ENCODE measurements around the gene NUDT6.

The NUDT6 gene

DNA sequence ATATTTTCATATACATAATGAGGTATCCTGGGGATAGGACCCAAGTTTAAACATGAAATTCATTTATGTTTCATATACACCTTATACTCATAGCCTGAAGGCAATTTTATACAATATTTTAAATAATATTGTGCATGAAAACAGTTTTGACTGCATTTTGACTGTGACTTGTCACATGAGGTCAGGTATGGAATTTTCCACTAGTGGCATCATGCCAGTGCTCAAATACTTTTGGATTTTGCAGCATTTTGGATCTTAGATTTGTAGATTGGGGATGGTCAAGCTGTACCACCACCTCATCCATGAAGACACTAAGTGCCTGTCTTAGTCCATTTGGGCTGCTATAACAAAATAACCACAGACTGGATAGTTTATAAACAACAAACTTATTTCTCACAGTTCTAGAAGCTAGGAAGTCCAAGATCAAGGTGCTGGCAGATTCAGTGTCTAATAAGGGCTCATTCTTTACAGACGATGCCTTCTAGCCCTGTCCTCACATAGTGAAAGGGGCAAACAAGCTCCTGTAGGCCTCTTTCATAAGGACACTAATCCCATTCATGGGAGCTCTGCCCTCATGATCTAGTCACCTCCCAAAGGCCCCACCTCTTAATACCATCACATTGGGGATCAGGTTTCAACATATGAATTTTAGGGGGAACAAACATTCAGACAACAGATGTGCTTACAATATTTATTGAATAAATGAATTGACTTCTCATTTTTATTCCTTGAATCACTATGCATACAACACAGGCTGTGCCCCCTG is 9.4 kb downstream of the NUDT6 start:
- Histone ChIP-seq H3K9ac (no peak overlapping the region), H3K9me3 (ENCODE audit: control insufficient read depth, low read length) (no peaks in the 10 kb centered on the region), H3K79me2 (no peaks in the 10 kb centered on the region), H3K27me3 (ENCODE audit: control insufficient read depth, insufficient read depth, low read length) (no peaks in the 10 kb centered on the region), H3K4me3 (ENCODE audit: low read depth, low read length) (no peak overlapping the region), H3K4me1 (no peaks in the 10 kb centered on the region), H3K27ac (no peak overlapping the region), H3K4me2 (ENCODE audit: low read length) (no peak overlapping the region), H2AFZ (no peak overlapping the region), H3K36me3 (ENCODE audit: control insufficient read depth, insufficient read depth, low read length) (no peaks in the 10 kb centered on the region)
- TF ChIP-seq, protein P1, sequence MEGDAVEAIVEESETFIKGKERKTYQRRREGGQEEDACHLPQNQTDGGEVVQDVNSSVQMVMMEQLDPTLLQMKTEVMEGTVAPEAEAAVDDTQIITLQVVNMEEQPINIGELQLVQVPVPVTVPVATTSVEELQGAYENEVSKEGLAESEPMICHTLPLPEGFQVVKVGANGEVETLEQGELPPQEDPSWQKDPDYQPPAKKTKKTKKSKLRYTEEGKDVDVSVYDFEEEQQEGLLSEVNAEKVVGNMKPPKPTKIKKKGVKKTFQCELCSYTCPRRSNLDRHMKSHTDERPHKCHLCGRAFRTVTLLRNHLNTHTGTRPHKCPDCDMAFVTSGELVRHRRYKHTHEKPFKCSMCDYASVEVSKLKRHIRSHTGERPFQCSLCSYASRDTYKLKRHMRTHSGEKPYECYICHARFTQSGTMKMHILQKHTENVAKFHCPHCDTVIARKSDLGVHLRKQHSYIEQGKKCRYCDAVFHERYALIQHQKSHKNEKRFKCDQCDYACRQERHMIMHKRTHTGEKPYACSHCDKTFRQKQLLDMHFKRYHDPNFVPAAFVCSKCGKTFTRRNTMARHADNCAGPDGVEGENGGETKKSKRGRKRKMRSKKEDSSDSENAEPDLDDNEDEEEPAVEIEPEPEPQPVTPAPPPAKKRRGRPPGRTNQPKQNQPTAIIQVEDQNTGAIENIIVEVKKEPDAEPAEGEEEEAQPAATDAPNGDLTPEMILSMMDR (IDR thresholded peaks at IDR 0.05), result no peak

DNA sequence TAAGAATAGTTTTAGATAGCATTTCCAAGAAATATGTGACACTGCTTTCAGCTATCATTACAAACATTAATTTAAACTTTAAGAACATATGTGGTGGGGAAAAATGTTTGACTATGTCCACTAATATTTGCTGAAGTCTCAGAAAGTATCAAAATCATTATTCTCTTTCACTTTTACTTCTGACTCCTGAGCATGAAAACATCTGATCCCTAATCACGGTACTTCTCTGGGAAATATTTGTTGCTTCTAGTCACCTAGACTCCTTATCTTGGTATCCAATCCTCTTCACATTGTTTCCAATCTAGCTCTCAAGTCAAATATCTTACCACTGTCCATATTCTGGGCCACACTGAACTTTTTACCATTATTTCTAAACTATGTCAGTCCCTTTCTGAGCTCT is 10.8 kb downstream of the NUDT6 start:
- H3K36me3 ChIP-seq (ENCODE audit: control insufficient read depth, insufficient read depth, low read length), result no peaks in the 10 kb centered on the region

DNA sequence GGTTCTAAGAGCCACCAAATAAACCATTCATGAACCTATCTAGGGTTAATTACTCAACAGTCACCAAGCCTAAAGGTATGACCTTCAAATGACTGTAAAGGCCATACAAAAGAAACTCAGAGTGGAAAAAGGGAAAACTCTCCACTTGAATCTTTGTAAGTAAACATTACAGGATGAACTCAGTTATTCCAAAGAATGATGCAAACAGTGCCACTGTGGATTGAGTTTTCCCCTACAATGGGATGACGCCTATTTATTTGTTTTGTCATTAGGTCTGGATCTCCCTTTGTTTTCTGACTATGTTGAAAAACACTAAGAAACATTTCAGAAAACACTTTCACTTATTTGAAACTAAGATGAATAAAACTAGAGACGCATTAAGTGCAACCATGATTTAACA is 12.7 kb downstream of the NUDT6 start:
- Histone ChIP-seq H3K36me3 (ENCODE audit: control insufficient read depth, insufficient read depth, low read length) (no peaks in the 10 kb centered on the region), H3K79me2 (no peaks in the 10 kb centered on the region), H3K4me1 (no peaks in the 10 kb centered on the region), H3K27me3 (ENCODE audit: control insufficient read depth, insufficient read depth, low read length) (no peaks in the 10 kb centered on the region), H3K9ac (no peak overlapping the region), H3K9me3 (ENCODE audit: control insufficient read depth, low read length) (no peaks in the 10 kb centered on the region), H3K27ac (no peak overlapping the region), H3K4me2 (ENCODE audit: low read length) (no peak overlapping the region), H2AFZ (no peak overlapping the region), H3K4me3 (ENCODE audit: low read depth, low read length) (no peak overlapping the region)
- TF ChIP-seq, protein P1 (IDR thresholded peaks at IDR 0.05), result no peak

More for the DNA sequence above, 10.8 kb downstream of the NUDT6 start:
- Histone ChIP-seq H3K4me3 (ENCODE audit: low read depth, low read length) (no peak overlapping the region), H3K4me2 (ENCODE audit: low read length) (no peak overlapping the region), H2AFZ (no peak overlapping the region), H3K79me2 (no peaks in the 10 kb centered on the region), H3K9ac (no peak overlapping the region), H3K27me3 (ENCODE audit: control insufficient read depth, insufficient read depth, low read length) (no peaks in the 10 kb centered on the region), H3K27ac (no peak overlapping the region), H3K4me1 (no peaks in the 10 kb centered on the region), H3K9me3 (ENCODE audit: control insufficient read depth, low read length) (no peaks in the 10 kb centered on the region)
- TF ChIP-seq, protein P1 (IDR thresholded peaks at IDR 0.05), result no peak

DNA sequence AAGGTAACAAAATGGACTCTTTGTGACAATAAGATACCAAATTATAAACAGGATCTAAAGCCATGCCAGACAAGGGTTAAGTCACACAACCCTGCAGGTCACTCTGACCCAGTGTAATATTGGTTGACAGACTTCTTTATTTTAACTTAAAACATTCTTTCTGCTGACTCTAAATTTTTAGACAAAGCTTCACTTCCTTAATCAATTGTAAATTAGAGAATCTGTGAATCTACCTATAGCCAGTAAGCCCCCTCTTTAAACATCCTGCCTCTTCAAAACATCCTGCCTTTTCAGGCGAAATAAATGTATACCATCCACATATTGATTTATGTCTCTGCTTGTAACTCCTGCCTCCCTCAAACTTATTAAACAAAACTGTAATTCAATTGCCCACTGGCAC is 14.2 kb downstream of the NUDT6 start:
- Histone ChIP-seq H3K36me3 (ENCODE audit: control insufficient read depth, insufficient read depth, low read length) (no peaks in the 10 kb centered on the region), H3K9ac (no peak overlapping the region)

More for the DNA sequence above, 14.2 kb downstream of the NUDT6 start:
- TF ChIP-seq, protein P1 (IDR thresholded peaks at IDR 0.05), result no peak
- no peak overlapping the region for H3K4me3 ChIP-seq (ENCODE audit: low read depth, low read length)
- H3K27me3 ChIP-seq (ENCODE audit: control insufficient read depth, insufficient read depth, low read length), result no peaks in the 10 kb centered on the region
- H3K79me2 ChIP-seq, result no peaks in the 10 kb centered on the region
- no peak overlapping the region for H3K27ac ChIP-seq
- H3K4me2 ChIP-seq (ENCODE audit: low read length), result no peak overlapping the region
- H2AFZ ChIP-seq, result no peak overlapping the region
- H3K4me1 ChIP-seq, result no peaks in the 10 kb centered on the region
- no peaks in the 10 kb centered on the region for H3K9me3 ChIP-seq (ENCODE audit: control insufficient read depth, low read length)

Data from parathyroid adenoma (tissue), 2 donors.